ENCODE measurements around the gene SPTBN1.

SPTBN1 gene

DNA sequence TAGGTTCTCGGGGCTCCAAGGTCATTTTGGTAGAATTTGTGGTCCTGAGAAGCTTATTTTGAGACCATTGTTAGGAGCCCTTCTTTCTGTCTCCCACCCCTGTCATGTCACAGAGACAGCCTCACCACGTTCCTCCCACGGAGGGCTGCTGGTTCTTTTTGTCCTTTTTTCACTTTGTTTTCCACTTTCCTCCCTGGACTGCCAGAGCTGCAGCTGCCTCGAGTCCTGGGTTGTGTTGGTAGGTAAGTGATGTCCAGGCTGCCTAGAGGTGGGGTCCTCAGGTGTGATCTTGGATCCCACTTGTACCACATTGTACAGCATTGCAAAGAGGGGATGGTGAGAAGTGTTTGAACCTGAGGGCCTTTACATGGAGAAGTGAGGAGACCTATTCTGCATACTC is 137.1 kb downstream of the SPTBN1 start:
- peaks cover 20% of the 10 kb centered on the region; the same call in 1 of the 2 replicates for H3K36me3 ChIP-seq (ENCODE audit: insufficient read depth, low read length)
- no peak overlapping the region for H3K4me2 ChIP-seq (ENCODE audit: low read depth, low read length, poor library complexity, severe bottlenecking)
- peaks cover 94% of the 10 kb centered on the region for H3K79me2 ChIP-seq (ENCODE audit: insufficient read depth, low read length)
- no peaks in the 10 kb centered on the region for H3K9me3 ChIP-seq (ENCODE audit: insufficient read depth, low read depth, low read length)
- H3K9me2 ChIP-seq (replicated peaks; ENCODE audit: low read depth, low read length) = no peaks in the 10 kb centered on the region
- no peaks in the 10 kb centered on the region for H3K27me3 ChIP-seq (ENCODE audit: insufficient read depth, low read length, poor library complexity, severe bottlenecking)
- peaks cover 67% of the 10 kb centered on the region for H3K4me1 ChIP-seq (ENCODE audit: insufficient read depth, low read length, poor library complexity, severe bottlenecking)
- H4K20me1 ChIP-seq (ENCODE audit: insufficient read depth, low read length, poor library complexity, severe bottlenecking) = peaks cover 52% of the 10 kb centered on the region
- TF ChIP-seq EZH2phosphoT487 (IDR thresholded peaks at IDR 0.05; ENCODE audit: borderline replicate concordance) = no peak
- TF ChIP-seq, protein P1, sequence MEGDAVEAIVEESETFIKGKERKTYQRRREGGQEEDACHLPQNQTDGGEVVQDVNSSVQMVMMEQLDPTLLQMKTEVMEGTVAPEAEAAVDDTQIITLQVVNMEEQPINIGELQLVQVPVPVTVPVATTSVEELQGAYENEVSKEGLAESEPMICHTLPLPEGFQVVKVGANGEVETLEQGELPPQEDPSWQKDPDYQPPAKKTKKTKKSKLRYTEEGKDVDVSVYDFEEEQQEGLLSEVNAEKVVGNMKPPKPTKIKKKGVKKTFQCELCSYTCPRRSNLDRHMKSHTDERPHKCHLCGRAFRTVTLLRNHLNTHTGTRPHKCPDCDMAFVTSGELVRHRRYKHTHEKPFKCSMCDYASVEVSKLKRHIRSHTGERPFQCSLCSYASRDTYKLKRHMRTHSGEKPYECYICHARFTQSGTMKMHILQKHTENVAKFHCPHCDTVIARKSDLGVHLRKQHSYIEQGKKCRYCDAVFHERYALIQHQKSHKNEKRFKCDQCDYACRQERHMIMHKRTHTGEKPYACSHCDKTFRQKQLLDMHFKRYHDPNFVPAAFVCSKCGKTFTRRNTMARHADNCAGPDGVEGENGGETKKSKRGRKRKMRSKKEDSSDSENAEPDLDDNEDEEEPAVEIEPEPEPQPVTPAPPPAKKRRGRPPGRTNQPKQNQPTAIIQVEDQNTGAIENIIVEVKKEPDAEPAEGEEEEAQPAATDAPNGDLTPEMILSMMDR (conservative IDR thresholded peaks at IDR 0.05; ENCODE audit: low read length) = no peak
- H2AFZ ChIP-seq (ENCODE audit: low read length) = no peak overlapping the region
- no peak overlapping the region for H3K9ac ChIP-seq (ENCODE audit: low read depth, low read length, poor library complexity, severe bottlenecking)
- H3F3A ChIP-seq (ENCODE audit: low read depth) = peaks cover 18% of the 10 kb centered on the region
- no peak overlapping the region for H3K4me3 ChIP-seq (ENCODE audit: low read length, poor library complexity, severe bottlenecking)

DNA sequence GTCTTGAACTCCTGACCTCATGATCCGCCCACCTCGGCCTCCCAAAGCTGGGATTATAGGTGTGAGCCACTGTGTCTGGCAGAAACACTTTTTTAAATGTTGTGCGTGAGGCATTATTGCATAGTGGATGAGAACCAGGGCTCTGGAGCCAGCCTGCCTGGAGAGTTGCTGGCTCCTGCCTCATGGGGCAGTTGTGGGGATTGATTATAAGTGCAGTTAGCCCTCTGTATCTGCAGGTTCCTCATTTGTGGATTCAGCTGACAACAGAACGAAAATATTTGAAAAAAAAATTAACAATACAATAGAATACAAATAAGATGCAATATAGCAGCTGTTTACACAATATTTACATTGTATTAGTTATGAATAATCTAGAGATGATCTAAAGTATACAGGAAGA is 137.9 kb downstream of the SPTBN1 start:
- H2AFZ ChIP-seq (ENCODE audit: low read length) = no peak overlapping the region
- H3K9ac ChIP-seq (ENCODE audit: low read depth, low read length, poor library complexity, severe bottlenecking) = no peak overlapping the region
- TF ChIP-seq, protein P1 (conservative IDR thresholded peaks at IDR 0.05; ENCODE audit: low read length) = no peak
- TF ChIP-seq EZH2phosphoT487 (IDR thresholded peaks at IDR 0.05; ENCODE audit: borderline replicate concordance) = no peak
- H3K4me1 ChIP-seq (ENCODE audit: insufficient read depth, low read length, poor library complexity, severe bottlenecking) = peaks cover 59% of the 10 kb centered on the region
- H3K27me3 ChIP-seq (ENCODE audit: insufficient read depth, low read length, poor library complexity, severe bottlenecking) = no peaks in the 10 kb centered on the region
- peaks cover 55% of the 10 kb centered on the region for H4K20me1 ChIP-seq (ENCODE audit: insufficient read depth, low read length, poor library complexity, severe bottlenecking)
- no peaks in the 10 kb centered on the region for H3K9me3 ChIP-seq (ENCODE audit: insufficient read depth, low read depth, low read length)
- peaks cover 12% of the 10 kb centered on the region for H3F3A ChIP-seq (ENCODE audit: low read depth)
- H3K79me2 ChIP-seq (ENCODE audit: insufficient read depth, low read length) = peaks cover 94% of the 10 kb centered on the region
- no peak overlapping the region for H3K4me3 ChIP-seq (ENCODE audit: low read length, poor library complexity, severe bottlenecking)
- H3K36me3 ChIP-seq (ENCODE audit: insufficient read depth, low read length) = peaks cover 28% of the 10 kb centered on the region; the same call in 1 of the 2 replicates
- no peak overlapping the region for H3K4me2 ChIP-seq (ENCODE audit: low read depth, low read length, poor library complexity, severe bottlenecking)
- no peaks in the 10 kb centered on the region for H3K9me2 ChIP-seq (replicated peaks; ENCODE audit: low read depth, low read length)

DNA sequence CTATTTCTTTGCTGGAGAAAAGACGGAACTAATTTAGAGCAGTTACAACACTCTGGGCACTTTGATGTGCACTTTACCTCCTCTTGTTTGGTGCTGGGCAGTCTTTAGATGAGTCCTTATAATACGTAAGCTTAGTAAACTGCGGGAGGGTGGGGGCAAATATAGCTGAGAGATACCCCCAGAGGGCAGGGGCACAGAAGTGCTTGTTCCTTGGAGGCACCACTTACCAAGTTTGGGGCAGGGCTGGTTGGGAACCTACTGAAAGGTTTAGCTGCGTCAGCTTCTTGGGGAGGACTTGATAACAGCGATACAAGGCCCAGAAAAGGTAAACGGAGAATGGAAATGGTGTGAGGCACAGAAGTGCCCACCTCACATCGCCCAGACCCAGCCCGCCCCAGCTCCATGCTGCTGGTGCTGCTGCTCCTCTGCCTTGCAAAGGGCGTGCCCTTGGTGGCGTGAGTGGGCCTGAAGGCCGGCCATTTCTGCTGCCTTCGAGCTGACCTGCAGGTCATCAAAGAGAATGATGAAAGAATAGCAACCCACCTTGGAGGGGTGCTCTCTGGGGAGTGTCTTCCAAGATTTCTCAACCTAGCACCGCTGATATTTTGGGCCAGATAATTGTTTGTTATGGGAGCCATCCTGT is 139.2 kb downstream of the SPTBN1 start:
- Histone ChIP-seq H3K36me3 (ENCODE audit: insufficient read depth, low read length) (peaks cover 40% of the 10 kb centered on the region; the same call in 1 of the 2 replicates), H3K9me3 (ENCODE audit: insufficient read depth, low read depth, low read length) (no peaks in the 10 kb centered on the region), H3K27me3 (ENCODE audit: insufficient read depth, low read length, poor library complexity, severe bottlenecking) (no peaks in the 10 kb centered on the region), H3K9me2 (replicated peaks; ENCODE audit: low read depth, low read length) (no peaks in the 10 kb centered on the region), H3K9ac (ENCODE audit: low read depth, low read length, poor library complexity, severe bottlenecking) (no peak overlapping the region), H2AFZ (ENCODE audit: low read length) (no peak overlapping the region), H3K79me2 (ENCODE audit: insufficient read depth, low read length) (peaks cover 100% of the 10 kb centered on the region), H3K4me3 (ENCODE audit: low read length, poor library complexity, severe bottlenecking) (no peak overlapping the region), H3K4me2 (ENCODE audit: low read depth, low read length, poor library complexity, severe bottlenecking) (peak overlapping the region; percentile 36), H4K20me1 (ENCODE audit: insufficient read depth, low read length, poor library complexity, severe bottlenecking) (peaks cover 61% of the 10 kb centered on the region), H3K4me1 (ENCODE audit: insufficient read depth, low read length, poor library complexity, severe bottlenecking) (peaks cover 49% of the 10 kb centered on the region), H3F3A (ENCODE audit: low read depth) (0 out of 2 replicates have a peak, but pooled peaks cover 2% of the 10 kb centered on the region)
- TF ChIP-seq, protein P1 (conservative IDR thresholded peaks at IDR 0.05; ENCODE audit: low read length) = no peak
- TF ChIP-seq EZH2phosphoT487 (IDR thresholded peaks at IDR 0.05; ENCODE audit: borderline replicate concordance) = no peak
